ENCODE results near the gene EMILIN1.

DNA sequence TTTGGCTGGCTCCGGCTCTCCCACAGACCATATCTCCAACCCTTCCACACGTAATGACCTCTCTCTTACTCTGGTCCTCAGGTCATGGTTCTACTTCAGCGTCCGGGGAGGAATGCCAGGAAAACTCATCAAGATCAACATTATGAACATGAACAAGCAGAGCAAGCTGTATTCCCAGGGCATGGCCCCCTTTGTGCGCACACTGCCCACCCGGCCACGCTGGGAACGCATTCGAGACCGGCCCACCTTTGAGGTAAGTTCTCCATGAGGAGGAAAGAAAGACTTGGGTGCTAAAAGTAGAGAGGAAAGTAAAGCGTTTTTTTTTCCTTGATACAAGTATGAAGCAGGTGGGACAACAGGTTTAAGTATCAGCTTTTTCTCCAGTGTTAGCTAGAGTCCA lies 25.1 kb upstream of the EMILIN1 start:
- TF ChIP-seq ZNF70 (CRISPR knock-in tag; IDR thresholded peaks at IDR 0.05) (no peak), PPARA (CRISPR knock-in tag; IDR thresholded peaks at IDR 0.05; ENCODE audit: borderline replicate concordance) (no peak), ZFP3 (CRISPR knock-in tag; IDR thresholded peaks at IDR 0.05) (no peak)
- TF ChIP-seq, protein P1, sequence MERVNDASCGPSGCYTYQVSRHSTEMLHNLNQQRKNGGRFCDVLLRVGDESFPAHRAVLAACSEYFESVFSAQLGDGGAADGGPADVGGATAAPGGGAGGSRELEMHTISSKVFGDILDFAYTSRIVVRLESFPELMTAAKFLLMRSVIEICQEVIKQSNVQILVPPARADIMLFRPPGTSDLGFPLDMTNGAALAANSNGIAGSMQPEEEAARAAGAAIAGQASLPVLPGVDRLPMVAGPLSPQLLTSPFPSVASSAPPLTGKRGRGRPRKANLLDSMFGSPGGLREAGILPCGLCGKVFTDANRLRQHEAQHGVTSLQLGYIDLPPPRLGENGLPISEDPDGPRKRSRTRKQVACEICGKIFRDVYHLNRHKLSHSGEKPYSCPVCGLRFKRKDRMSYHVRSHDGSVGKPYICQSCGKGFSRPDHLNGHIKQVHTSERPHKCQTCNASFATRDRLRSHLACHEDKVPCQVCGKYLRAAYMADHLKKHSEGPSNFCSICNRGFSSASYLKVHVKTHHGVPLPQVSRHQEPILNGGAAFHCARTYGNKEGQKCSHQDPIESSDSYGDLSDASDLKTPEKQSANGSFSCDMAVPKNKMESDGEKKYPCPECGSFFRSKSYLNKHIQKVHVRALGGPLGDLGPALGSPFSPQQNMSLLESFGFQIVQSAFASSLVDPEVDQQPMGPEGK (CRISPR knock-in tag; IDR thresholded peaks at IDR 0.05; ENCODE audit: borderline replicate concordance): no peak
- TF ChIP-seq, protein P2, sequence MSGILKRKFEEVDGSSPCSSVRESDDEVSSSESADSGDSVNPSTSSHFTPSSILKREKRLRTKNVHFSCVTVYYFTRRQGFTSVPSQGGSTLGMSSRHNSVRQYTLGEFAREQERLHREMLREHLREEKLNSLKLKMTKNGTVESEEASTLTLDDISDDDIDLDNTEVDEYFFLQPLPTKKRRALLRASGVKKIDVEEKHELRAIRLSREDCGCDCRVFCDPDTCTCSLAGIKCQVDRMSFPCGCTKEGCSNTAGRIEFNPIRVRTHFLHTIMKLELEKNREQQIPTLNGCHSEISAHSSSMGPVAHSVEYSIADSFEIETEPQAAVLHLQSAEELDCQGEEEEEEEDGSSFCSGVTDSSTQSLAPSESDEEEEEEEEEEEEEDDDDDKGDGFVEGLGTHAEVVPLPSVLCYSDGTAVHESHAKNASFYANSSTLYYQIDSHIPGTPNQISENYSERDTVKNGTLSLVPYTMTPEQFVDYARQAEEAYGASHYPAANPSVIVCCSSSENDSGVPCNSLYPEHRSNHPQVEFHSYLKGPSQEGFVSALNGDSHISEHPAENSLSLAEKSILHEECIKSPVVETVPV (CRISPR knock-in tag; IDR thresholded peaks at IDR 0.05): no peak
